HepG2 (cell line): ENCODE measurements around the gene PRKACA. TPM values are rescaled to one million over a fixed set of nuclear protein-coding genes. Genes with fewer than 3 reads are reported as not detected.

Experiments used
- ATF1 ChIP-seq: IDR thresholded peaks from 2 replicates; pipeline ENCODE4 v1.6.1; 2016; ENCODE audit warnings: mild to moderate bottlenecking, control low read depth
- CENPBD1 ChIP-seq: sonication (generic); formaldehyde crosslinking; IDR thresholded peaks from 2 replicates; pipeline ENCODE4 v1.8.0; 2022; ENCODE audit warnings: missing genetic modification reagents, low read depth, mild to moderate bottlenecking, borderline replicate concordance
- DR1 ChIP-seq: sonication (generic); formaldehyde crosslinking; IDR thresholded peaks from 2 replicates; pipeline ENCODE4 v1.8.0; 2021; ENCODE audit warnings: mild to moderate bottlenecking, missing genetic modification reagents, inconsistent platforms
- FOXO1 ChIP-seq: sonication (generic); formaldehyde crosslinking; IDR thresholded peaks from 2 replicates; pipeline ENCODE4 v1.4.0; 2020; ENCODE audit warnings: missing genetic modification reagents
- GMEB1 ChIP-seq: sonication (generic); formaldehyde crosslinking; IDR thresholded peaks from 2 replicates; pipeline ENCODE4 v1.5.1; 2020; ENCODE audit warnings: missing genetic modification reagents, mild to moderate bottlenecking, borderline replicate concordance
- HNF1A ChIP-seq, 2 experiments: sonication (generic) in 1 of 2; formaldehyde crosslinking in 1 of 2; IDR thresholded peaks; 2 replicates each; pipeline versions ENCODE4 v1.4.0 to v1.6.1; 2016 to 2020; ENCODE audit warnings: borderline replicate concordance in 1 of 2, low read depth in 1 of 2, mild to moderate bottlenecking in 1 of 2, missing genetic modification reagents in 1 of 2
- IRF9 ChIP-seq: sonication (generic); formaldehyde crosslinking; IDR thresholded peaks from 2 replicates; pipeline ENCODE4 v1.8.0; 2022; ENCODE audit warnings: missing genetic modification reagents, mild to moderate bottlenecking, borderline replicate concordance
- NR2F2 ChIP-seq: IDR thresholded peaks from 2 replicates; pipeline ENCODE4 v1.6.1; 2012; ENCODE audit warnings: low read depth, inconsistent platforms, borderline replicate concordance
- PCBP1 ChIP-seq: fragments of 200-400 bp; formaldehyde crosslinking; IDR thresholded peaks from 2 replicates; pipeline ENCODE4 v1.6.1; 2017; ENCODE audit warnings: mild to moderate bottlenecking, low read depth, low read length, borderline replicate concordance
- SMARCE1 ChIP-seq: fragments of 450-650 bp; IDR thresholded peaks from 2 replicates; pipeline ENCODE4 v1.6.1; 2017; ENCODE audit warnings: borderline replicate concordance
- TCF7L2 ChIP-seq: IDR thresholded peaks from 2 replicates; pipeline ENCODE4 v1.6.1; 2011; ENCODE audit warnings: mild to moderate bottlenecking, low read depth, low read length, moderate library complexity
- THAP7 ChIP-seq: sonication (generic); formaldehyde crosslinking; IDR thresholded peaks from 2 replicates; pipeline ENCODE4 v1.8.1; 2023; ENCODE audit warnings: mild to moderate bottlenecking, missing genetic modification reagents
- TMF1 ChIP-seq: sonication (generic); formaldehyde crosslinking; IDR thresholded peaks from 2 replicates; pipeline ENCODE4 v1.8.1; 2022; ENCODE audit warnings: low read depth, missing genetic modification reagents
- TP53 ChIP-seq: sonication (generic); formaldehyde crosslinking; conservative IDR thresholded peaks from 2 replicates; pipeline ENCODE4 v1.4.0; 2020; ENCODE audit warnings: missing genetic modification reagents
- ZKSCAN8 ChIP-seq: IDR thresholded peaks from 2 replicates; pipeline ENCODE4 v1.6.1; 2016; ENCODE audit warnings: borderline replicate concordance, missing genetic modification reagents, missing compliant biosample characterization
- ZNF446 ChIP-seq: sonication (generic); formaldehyde crosslinking; IDR thresholded peaks from 2 replicates; pipeline ENCODE4 v1.5.0; 2020; ENCODE audit warnings: mild to moderate bottlenecking, missing genetic modification reagents
- ZNF556 ChIP-seq: sonication (generic); formaldehyde crosslinking; IDR thresholded peaks from 2 replicates; pipeline ENCODE4 v1.4.0; 2020; ENCODE audit warnings: mild to moderate bottlenecking, missing genetic modification reagents, borderline replicate concordance
- ZNF761 ChIP-seq: sonication (generic); formaldehyde crosslinking; conservative IDR thresholded peaks from 2 replicates; pipeline ENCODE4 v1.4.0; 2020; ENCODE audit warnings: mild to moderate bottlenecking, missing genetic modification reagents
- ZSCAN21 ChIP-seq: sonication (generic); formaldehyde crosslinking; IDR thresholded peaks from 2 replicates; pipeline ENCODE4 v1.8.0; 2022; ENCODE audit warnings: mild to moderate bottlenecking, missing genetic modification reagents, moderate library complexity, borderline replicate concordance
- ZSCAN9 ChIP-seq: IDR thresholded peaks from 2 replicates; pipeline ENCODE4 v1.6.1; 2016; ENCODE audit warnings: borderline replicate concordance
- polyA plus RNA-seq, 8 experiments: library from polyadenylated mRNA; depleted of rRNA in 3 of 8; stranded (reverse) in 7 of 8; unstranded in 1 of 8; fragments of >200 nt; fragmentation: Illumina TruSeq in 4 of 8; extraction: Trizol in 4 of 8; gene quantifications; 2 replicates each; pipeline versions ENCODE4 v1.2.1 to v1.2.3, GENCODE V29; 2011 to 2016; ENCODE audit warnings: low read depth in 4 of 8, missing spikeins in 1 of 8, mixed read lengths in 1 of 8; ENCODE audit not compliant: insufficient read depth in 1 of 8
- total RNA-seq, 5 experiments: library from RNA; depleted of rRNA; stranded (reverse); fragments of >200 nt; fragmentation: Illumina TruSeq; extraction: Trizol; gene quantifications; 2 replicates each; pipeline ENCODE4 v1.2.3, GENCODE V29; 2016; ENCODE audit warnings: low read depth in 1 of 5

Gene PRKACA
- total and polyA plus RNA-seq, 2 of the 13 experiments (the other 11 are each of a cell fraction or from before 2014, with no cell fraction given) = 11.0 to 18.2 TPM

- peak; percentile 47; the same call in 1 of the 2 replicates for TF ChIP-seq IRF9
- 0 out of 2 replicates have a peak, but pooled peaks have one; percentile 40 for TF ChIP-seq ZKSCAN8 (CRISPR knock-in tag)
- TF ChIP-seq HNF1A (IDR thresholded peaks at IDR 0.05; ENCODE audit: low read depth) = no peak
- TF ChIP-seq HNF1A (CRISPR knock-in tag; IDR thresholded peaks at IDR 0.05; ENCODE audit: borderline replicate concordance) = no peak; the same call in 1 of the 2 replicates
- TF ChIP-seq CENPBD1 = no peak
- peak; percentile 44; the same call in 1 of the 2 replicates for TF ChIP-seq TMF1 (CRISPR knock-in tag)
- TF ChIP-seq ZNF556 (CRISPR knock-in tag) = peak; percentile 20; the same call in 1 of the 2 replicates
- peak; percentile 69; the same call in 1 of the 2 replicates for TF ChIP-seq ZNF446 (CRISPR knock-in tag)
- TF ChIP-seq ATF1 (CRISPR knock-in tag) = peak; percentile 86
- TF ChIP-seq DR1 (CRISPR knock-in tag) = peak; percentile 92
- TF ChIP-seq ZNF761 (CRISPR knock-in tag) = 0 out of 2 replicates have a peak, but pooled peaks have one; percentile 26
- TF ChIP-seq TCF7L2 = no peak
- 0 out of 2 replicates have a peak, but pooled peaks have one; percentile 24 for TF ChIP-seq PCBP1
- TF ChIP-seq GMEB1 = peak; percentile 92
- TF ChIP-seq ZSCAN21 (CRISPR knock-in tag) = peak; percentile 82; the same call in 1 of the 2 replicates
- peak; percentile 82 for TF ChIP-seq FOXO1
- peak; percentile 60; the same call in 1 of the 2 replicates for TF ChIP-seq THAP7 (CRISPR knock-in tag)
- TF ChIP-seq TP53 (CRISPR knock-in tag) = no peak; the same call in 1 of the 2 replicates
- TF ChIP-seq SMARCE1 = no peak
- TF ChIP-seq ZSCAN9 (CRISPR knock-in tag) = no peak; the same call in 1 of the 2 replicates
- peak; percentile 39; the same call in 1 of the 2 replicates for TF ChIP-seq NR2F2
Measured at GRCh38 chr19:14136509-14137281, 19.1 kb upstream of the PRKACA start, which contains the start of gene ASF1B (continued).
